IPS-18c (cell line): ENCODE measurements around the gene PRKCZ.
"Not testable (repeated sequence)": the region's sequence is repeated elsewhere in the genome, so short reads cannot be mapped to it uniquely, and the experiment has no call there.

ENCODE experiments used
- H3K4me3 ChIP-seq: 2 replicates; pipeline ENCODE4 v1.7.0; 2013; ENCODE audit warnings: low read depth, mild to moderate bottlenecking, low read length, moderate library complexity; ENCODE audit not compliant: insufficient read depth
- H3K9me3 ChIP-seq: one replicate; pipeline ENCODE4 v1.6.1; 2013; ENCODE audit warnings: mild to moderate bottlenecking, low read length, moderate library complexity; ENCODE audit not compliant: control insufficient read depth, insufficient read depth

The PRKCZ gene

DNA sequence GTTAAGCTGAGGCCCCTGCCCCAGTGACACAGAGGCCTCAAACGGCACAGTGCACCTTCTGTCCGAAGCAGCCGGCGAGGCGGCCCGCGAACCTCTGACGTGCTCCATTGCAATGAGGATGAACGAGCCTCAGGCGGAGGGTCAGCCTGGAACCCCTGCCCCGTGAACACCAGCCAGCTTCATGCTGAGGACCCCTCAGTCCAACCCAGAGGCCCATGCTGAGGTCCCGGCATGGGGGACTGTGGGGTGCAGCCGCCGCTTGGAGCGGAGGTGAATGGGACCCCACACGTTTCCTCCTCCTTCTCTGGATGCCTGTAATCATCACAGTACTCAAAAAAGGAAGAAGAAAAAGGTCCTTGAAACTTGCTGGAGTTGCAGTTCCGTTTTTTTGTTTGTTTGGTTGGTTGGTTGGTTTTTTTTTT is 62.1 kb downstream of the PRKCZ start:
- H3K9me3 ChIP-seq, result no peaks in the 10 kb centered on the region
- H3K4me3 ChIP-seq, result no peak overlapping the region

DNA sequence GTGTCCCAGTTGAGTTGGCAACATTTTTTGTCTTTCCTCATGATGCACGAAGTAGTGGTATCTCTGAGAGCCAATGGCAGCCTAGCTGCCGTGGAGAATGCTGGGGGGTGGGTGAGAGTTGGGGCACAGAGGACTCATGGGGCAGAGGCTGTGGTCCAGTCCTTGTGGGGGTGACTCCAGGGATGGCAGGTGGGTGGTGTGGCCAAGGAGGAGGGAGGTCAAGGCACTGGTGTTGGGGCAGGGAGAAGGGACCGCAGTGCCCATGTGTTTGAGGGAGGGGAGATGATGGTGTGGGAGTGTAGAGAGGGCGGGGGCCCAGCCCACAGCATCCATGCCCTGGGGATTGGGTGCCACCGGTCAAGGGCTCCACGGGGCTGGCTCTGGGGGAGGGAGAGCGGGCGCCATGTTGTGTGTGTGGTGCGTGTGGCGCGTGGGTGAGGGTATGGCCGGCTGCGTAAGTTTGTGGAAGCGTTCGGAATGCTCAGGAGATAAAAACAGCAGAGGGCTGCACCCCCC is 63.5 kb downstream of the PRKCZ start:
- H3K4me3 ChIP-seq, result no peak overlapping the region; the same call in 1 of the 2 replicates
- H3K9me3 ChIP-seq, result no peaks in the 10 kb centered on the region

DNA sequence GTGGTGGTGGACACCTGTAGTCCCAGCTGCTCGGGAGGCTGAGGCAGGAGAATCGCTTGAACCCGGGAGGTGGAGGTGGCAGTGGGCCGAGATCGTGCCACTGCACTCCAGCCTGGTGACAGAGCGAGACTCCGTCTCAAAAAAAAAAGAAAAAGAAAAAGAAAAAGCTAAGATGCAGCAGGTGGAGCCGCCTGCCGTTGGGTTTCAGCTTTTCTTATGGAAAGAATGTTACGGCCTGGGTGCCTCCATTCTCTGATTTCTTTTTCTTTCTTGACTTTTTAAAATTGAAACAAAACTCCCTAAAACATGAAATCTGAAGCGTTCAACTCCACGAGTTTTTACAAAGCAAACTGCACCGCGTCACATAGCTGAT is 64.4 kb downstream of the PRKCZ start:
- not testable (repeated sequence) for H3K9me3 ChIP-seq, H3K4me3 ChIP-seq

DNA sequence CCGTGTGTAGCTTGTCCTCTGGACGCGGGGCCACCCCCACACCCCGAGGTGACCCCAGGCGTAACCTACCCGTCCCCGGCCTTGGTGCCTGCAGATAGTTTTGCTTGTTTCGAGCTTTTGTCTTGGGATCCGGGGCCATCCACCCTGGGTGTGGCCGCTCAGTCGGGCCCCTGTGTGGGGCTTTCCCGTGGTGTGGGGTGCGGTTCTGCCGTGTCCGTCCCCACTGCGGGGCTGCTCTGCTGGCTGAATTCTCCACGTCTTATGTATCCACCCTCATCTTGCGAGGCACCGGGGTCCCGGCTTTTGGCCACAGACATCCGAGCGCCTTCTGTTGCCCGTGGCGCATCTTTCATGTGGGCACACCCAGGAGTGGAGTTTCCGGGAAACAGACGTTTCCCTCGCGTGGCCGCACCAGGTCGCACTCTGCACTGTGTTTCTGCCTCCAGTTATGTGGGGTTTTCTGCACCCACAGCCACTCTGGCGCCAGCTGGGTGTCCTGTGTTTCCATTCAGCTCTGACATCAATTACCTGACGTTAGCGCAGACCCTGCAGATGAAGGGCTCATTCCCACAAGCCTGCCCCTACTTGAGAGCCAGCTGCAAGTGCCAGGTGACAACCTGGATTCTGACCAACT is 64.9 kb downstream of the PRKCZ start:
- Histone ChIP-seq H3K4me3 (no peak overlapping the region), H3K9me3 (no peaks in the 10 kb centered on the region)

DNA sequence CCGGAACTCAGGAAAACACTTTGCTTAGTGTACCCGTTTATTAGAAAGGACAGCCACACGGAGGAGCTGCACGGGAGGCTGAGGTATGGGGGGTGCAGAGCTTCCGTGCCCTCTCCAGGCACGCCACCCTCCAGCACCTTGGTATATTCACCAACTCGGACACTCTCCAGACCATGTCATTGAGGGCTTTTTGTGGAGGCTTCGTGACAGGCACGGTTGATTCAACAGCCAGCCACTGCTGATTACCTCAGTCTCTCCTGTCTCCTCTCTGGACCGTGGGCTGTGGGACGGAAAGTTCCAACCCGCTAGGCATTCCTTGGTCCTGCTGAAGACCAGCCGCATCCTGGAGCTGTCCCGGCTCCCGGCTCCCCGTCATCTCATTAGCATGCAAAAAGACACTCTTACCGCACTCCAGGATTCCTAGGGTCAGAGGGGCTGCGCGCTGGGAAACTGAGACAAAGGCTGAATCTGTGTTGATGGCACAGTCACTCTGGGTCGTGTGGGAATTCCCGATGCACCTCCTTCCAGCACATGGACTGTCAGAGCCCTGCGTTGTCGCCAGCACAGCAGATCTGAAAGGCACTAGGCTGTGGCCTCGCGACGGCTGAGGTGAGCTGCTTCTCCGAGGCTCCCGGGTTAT is 65.6 kb downstream of the PRKCZ start:
- H3K9me3 ChIP-seq, result no peaks in the 10 kb centered on the region
- H3K4me3 ChIP-seq, result no peak overlapping the region

DNA sequence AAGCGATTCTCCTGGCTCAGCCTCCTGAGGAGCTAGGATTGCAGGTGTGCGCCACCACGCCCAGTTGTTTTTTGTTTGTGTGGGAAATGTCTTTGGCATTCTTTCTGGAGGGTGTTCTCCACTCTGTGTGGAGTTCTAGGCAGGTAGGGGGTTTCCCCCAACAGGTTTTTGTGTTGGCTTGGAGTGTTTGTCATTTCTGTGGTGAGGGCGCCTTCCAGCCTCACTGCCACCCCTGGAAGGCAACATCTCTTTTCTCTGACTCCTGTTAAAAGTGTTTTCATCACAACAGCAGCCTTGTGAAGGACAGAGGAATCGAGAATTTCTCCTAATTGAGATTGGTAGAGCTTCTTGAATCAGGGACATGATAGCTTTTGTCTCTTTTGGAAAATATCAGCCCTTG is 69.7 kb downstream of the PRKCZ start:
- H3K4me3 ChIP-seq, result no peak overlapping the region
- H3K9me3 ChIP-seq, result no peaks in the 10 kb centered on the region

DNA sequence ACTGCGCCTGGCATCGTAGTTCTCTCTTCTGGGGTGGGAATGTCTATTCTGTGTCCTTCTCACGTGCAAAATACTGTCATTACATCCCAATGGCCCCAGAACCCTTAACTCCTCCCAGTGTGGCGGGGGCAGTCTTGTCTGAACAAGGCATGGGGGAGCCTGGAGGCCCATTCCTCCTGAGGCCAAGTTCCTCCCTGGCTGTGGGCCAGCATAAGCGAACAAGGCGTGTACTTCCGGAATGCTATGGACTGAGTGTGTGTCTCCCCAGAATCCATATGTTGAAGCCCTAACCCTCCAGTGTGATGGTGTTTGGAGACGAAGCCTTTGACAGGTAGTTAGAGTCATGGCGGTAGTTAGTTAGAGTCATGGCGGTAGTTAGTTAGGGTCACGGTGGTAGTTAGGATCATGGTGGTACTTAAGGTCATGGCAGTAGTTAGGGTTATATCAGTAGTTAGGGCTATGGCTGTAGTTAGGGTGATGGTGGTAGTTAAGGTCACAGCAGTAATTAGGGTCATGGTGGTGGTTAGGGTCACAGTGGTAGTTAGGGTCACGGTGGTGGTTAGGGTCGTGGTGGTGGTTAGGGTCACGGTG is 71.0 kb downstream of the PRKCZ start:
- H3K9me3 ChIP-seq, result no peaks in the 10 kb centered on the region
- H3K4me3 ChIP-seq, result no peak overlapping the region

DNA sequence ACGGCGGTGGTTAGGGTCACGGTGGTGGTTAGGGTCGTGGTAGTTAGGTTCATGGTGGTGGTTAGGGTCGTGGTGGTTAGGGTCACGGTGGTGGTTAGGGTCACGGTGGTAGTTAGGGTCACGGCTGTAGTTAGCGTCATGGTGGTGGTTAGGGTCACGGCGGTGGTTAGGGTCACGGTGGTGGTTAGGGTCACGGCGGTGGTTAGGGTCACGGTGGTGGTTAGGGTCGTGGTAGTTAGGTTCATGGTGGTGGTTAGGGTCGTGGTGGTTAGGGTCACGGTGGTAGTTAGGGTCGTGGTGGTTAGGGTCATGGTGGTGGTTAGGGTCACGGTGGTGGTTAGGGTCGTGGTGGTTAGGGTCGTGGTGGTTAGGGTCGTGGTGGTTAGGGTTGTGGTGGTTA is 71.6 kb downstream of the PRKCZ start:
- H3K4me3 ChIP-seq, H3K9me3 ChIP-seq: not testable (repeated sequence)

DNA sequence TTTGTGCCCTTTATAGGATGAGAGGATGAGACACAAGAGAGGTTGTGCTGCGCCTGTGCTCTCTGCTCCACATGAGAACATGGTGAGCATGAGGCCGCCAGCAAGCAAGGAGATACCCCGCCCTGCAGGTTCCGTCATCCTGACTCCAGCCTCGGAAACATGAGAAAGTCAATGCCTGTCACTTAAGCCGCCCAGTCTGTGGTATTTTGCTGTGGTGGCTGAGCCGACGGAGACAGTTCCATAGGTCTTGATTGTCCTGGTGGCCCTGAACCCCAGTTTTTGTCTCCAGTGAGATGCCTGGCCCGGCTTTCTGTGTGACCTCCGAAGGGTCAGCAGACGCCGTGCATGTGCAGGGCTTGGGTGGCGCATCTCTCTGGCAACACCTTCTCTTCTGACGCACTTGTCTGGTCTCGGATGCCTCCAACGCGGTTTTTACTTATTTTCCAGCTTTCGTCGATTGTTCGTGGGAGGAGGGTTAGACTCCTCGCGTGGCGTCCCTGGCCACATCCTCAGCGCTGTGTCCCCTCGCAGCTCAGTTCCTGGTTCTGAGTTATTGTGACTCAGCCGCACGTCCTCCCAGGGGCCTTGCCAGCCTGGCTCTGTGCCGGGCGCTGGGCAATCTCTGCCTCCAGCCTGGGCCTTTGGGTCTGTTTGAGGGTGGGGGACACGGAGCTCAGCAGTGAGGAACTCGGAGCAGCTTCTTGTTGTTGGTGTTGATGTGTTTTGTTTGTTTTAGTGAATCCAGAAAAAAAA is 74.4 kb downstream of the PRKCZ start:
- Histone ChIP-seq H3K9me3 (no peaks in the 10 kb centered on the region), H3K4me3 (no peak overlapping the region)

DNA sequence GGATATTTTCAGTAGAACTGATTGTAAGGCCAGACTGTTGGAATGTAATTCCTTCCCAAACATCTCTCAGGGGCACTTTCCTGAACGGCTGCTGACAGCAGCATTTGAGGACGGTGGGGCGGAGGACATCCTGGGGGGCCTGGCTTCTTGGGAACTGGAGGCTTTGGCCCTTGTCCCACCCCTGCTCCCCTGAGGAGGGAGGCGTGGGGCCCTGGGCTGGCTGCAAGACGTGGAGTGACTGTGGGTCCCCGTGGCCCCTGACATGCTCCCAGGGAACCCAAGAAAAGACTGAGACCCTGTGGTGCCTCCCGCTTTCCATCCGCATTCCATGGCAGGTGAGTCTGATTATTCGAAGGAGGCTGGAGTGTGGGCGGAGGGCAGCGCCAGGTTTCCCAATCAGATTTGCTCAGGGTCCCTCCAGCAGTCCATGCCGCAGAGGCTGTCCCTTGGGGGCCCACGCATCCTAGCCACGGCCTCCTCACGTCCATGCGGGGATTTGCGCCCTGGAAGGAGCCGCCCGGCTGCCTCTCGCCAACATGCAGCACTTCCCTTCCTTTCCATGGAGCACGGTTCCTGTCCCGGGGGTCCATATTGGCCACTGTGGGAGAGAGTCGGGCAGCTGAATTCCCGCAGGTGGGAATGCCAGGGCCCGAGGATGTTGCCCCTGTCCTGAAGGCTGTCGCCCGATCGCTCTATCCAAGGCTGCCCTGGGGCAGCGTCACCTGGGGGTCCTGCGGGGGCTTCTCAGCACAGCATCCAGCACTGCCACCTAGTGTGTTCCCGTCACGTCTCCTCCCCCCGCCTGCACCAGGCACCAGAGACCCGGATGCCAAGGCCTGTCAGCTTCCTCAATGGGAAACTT is 75.4 kb downstream of the PRKCZ start:
- Histone ChIP-seq H3K4me3 (no peak overlapping the region), H3K9me3 (no peaks in the 10 kb centered on the region)

DNA sequence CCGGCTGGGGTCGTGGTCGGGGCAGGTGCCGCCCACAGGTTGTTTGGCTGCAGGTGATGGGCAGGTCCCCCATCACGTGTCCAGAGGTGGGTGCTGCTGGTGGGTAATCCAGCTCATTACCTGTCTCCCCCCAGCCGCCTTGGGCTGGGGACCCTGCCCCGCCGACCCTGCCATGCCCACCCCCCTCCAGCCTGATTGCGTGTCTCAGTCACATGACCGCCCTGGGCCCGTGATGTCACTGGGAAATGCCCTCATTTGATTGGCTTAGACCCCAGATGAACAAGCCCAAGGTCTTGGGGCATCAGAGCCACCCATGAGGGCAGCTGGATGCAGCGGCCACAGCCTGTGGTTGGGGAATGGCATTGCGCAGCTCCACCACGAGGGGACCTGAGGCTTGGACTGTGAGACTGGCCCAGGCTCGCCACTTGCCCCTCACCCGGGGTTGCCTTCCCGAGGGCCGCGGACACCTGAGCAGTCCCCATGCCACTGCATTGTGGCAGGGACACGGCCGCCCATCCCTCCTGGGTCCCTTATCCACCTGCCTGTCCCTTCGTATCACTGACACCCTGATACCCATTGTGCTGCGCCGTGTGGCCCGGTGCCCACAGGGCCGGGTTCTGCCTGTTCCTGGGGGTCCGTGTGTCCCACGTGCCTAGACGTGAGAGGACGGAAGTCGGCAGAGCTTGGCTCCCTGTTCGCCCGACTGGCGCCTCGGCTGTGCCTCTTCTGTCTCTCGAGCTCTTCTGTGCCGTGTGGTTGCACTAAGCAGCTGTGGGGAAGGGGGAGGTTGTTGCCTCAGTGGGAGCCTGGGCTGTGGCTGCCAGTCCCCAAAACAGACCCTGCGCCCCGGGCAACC is 76.3 kb downstream of the PRKCZ start:
- H3K9me3 ChIP-seq, result no peaks in the 10 kb centered on the region
- no peak overlapping the region for H3K4me3 ChIP-seq

DNA sequence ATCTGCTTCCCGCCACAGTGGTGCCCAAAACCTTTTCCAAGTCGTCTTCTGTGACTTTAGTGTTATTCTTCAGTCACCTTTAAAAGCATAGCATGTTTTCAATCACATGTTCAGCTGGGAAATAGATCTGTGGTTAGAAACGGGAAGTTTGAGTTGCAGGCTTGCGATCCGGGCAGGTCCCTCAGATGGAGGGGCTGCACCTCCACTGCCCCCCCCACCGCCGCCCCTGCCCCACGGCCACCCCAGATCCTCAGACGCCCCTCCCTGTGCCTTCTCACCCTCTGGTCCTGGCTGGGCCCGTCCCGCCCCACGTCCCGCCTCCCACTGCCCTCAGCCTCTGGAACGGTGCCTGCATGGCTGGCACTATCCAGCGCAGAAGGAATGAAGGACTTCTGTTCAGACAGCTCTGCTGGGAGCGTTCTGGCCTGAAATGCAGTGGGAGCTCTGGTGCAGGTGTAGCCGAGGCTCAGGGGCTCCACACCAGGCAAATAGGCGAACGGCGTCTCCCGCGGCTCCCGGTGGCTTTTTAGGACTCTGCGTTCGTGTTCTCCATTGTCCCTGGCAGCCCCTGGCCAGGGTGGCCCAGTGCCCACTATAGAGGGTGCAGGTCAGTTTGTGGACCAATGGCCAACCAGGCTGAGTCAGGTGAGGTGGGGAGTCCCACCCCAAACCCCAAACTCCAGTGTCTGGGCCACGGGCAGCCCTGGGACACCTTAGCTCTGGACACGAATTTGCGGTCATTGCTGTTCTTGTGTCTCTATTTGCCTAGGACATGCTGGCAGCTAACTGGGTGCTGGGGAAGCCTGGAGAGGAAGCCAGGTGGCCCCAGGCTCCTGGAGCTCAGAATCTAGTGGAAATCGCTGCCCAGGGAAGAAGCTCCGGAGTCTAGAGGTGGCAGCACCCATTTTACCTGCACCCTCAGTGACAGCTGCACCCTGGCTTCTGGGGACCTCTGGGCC is 77.3 kb downstream of the PRKCZ start:
- no peaks in the 10 kb centered on the region for H3K9me3 ChIP-seq
- no peak overlapping the region for H3K4me3 ChIP-seq

DNA sequence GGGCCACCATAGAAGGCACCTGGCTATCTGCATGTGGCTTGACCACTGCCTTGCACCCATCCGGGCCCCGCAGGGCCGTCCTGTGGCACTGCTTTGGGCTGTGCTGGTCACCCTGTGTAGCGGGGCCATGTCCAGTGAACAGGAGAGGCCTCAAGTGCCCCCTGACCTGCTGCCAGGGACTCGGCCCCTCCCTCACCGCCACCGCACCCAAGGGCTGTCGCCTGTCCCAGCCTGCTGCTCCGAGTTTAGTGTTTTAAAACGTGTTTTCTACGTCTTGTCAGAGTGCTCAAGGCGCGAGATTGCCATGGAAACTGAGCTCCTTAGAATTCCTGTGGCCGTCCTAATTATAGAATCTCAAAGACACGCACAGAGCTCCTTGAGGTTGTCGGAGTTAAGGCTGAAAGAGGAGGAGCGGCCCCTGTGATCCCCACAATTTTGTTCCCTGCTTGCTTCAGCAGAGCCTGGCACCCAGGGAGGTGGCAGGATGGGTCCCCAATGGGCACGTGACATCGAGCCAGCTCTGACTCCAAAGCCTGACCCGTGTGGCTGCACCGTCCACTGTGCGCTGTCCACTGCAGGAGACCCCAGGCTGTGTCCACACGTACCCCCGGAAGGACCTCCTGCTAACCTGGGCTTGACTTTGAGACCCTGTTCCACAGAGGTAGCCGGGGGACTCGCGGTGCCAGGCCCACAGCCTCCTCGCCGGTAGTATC is 78.1 kb downstream of the PRKCZ start:
- Histone ChIP-seq H3K4me3 (no peak overlapping the region), H3K9me3 (no peaks in the 10 kb centered on the region)

DNA sequence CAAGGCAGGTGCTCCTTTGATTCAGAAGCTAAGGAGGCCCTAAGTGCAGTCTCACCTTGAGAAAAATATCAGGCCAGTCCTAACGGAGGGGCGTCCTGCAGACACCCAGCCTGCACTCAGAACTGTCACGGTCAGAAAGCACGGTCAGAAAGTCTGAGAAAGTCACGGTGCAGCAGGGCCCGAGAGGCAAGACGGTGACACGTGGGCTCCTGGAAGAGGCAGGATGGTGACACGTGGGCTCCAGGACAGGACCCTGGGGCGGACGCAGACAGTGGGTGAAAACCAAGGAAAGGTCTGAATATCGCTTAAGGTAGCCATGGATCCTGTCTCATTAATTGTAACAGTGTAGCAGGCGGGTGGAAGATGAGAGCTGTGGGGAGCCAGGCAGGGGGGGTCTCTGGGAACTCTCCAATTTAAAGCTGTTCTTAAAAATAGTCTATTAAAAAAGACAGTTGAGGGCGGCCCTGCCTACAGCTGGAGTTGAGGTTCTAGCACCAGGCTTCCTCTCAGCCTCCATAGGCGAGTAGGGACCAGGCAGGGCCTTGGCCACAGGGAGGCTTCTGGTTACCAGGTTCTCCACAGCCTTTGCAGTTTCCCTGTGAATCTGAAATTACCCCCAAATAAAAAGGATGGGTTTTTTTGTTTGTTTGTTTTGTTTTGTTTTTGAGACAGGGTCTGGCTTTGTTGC is 79.2 kb downstream of the PRKCZ start:
- Histone ChIP-seq H3K4me3 (no peak overlapping the region), H3K9me3 (no peaks in the 10 kb centered on the region)
